GM21528 (cell line): ENCODE results near the gene TARBP1.
A peak's percentile ranks its signal among the peaks of the same experiment; 100 is the strongest.
"Not testable (repeated sequence)": the region's sequence is repeated elsewhere in the genome, so short reads cannot be mapped to it uniquely, and the experiment has no call there.

Experiments used
- ATAC-seq: cut with Tn5 transposase; IDR thresholded peaks from one replicate; pipeline ENCODE4 v1.9.1; 2021; ENCODE audit warnings: mild to moderate bottlenecking, moderate library complexity; ENCODE audit not compliant: unreplicated experiment, low FRiP score

TARBP1 gene

GRCh38 chr1:234478481-234479309, at the start of gene TARBP1:
TARBP1 (minus strand) TSS chr1:234479179; CDS start chr1:234479103, 76 bp downstream.
- peak; percentile 69 for ATAC-seq

DNA sequence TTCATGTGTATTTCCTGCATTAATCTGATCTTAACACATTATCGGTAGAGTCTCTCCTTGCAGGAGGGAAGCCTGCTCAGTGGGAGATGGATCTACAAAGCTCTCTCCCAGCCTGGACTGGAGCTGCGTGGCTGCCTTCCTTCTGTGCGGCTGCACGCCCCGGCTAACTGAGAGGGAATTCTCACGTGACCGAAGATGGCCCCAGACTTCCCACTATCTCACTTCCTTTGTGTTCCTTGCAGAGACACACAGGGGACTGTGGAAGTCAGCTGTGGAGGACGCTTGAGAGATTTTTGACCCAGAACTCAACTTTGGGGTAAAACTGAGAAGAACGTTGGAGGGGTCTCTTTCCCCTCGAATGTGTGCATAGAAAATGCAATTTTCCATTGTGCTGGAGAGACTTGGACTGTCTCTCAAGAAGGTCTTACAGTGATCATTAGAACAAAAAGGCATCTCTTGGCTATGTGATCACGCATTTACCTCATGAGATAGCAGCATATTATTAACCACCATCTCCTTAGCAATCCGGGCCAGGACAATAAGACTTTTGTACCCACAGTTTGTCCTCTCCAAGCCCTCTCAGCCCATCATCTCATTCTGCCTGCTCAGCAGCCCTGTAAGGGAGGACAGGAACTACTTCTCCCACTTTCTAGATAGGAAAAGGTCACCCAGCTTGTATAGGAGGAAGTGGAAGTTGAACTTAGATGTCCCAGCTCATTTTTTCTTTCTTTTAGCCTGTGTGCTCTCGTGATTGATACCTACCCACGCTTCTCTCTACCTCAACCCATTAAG, 49.3 kb upstream of the TARBP1 start:
- ATAC-seq = no peak

- ATAC-seq = no peak
These were observed 48.4 kb upstream of the TARBP1 start for GRCh38 chr1:234527346-234527745.

- no peak for ATAC-seq
These were observed 47.9 kb upstream of the TARBP1 start for GRCh38 chr1:234526922-234527321.

DNA sequence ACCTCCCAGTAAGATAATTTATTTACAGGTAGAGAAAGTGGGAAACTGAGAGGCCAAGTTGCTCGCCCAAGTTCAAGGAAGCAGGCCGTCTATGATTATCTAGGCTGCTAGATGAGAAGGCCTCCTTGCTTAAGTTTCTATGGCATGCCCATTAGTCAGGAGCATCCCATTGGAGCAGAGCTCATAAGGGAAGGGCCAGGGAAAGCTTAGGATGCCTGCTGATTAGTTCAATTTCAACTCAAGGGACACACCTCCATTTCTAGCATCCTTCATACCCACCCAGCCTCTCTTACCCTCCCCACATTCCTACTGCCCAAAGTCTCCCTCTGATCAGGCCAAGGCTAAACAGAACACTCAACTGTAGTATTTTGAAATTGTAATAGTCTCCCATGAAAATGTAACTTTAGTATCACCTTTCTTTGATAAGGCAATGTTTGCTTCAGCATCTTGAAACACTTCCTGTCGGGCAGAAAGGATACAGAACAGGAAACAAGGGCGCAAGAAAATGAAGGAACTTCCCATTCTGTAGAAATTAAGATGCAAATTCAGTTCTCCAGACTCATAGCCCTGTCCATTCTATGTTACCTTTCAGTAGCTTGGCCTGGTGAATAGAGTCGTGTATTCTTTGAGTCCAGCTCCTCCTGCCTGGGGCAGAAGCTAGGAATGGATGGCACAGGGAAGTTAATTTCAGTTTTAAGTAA, 46.3 kb upstream of the TARBP1 start:
- no peak for ATAC-seq

- ATAC-seq = no peak
These were observed 42.9 kb upstream of the TARBP1 start for GRCh38 chr1:234521836-234522235.

DNA sequence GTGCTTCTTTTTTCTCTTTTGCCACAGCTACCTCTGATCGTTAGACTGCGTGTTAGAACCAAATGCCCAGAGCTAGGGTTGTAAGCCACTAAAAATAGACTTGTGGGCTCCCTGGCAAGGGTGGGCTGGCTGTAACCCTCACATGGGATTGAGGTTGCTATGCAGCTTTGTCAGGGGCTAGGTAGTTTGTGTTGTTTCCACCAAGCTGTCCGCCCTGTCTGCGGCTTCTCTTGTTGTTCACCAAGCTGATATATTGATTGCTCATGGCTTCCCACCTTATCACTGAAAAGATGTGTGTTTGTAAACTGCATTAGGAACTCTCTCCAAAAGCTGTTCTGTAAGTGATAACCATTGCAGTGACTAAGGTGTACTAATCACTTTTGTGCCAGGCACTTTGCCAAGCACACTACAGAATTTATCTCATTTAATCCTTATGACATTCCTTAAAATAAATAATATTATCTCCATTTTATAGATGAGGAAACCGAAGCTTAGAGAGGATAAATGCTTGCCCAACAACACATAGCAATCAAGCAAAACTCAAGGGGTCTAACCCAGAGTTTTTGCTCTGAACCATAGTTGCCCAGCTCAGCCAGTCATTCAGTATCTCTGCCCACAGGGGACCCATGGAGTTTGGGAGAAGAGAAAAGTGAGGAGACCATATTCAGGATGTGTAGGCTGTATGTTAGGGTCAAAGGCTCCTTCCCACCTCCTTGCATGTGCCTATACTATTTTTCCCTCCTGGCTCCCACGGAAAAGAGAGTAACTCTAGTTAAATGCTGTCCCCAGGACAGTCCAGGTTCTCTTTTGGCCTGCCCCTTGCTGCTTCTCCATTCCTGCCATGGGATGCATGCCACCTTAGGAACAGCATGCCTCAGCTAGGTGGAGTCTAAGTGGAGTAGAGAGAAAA, 42.2 kb upstream of the TARBP1 start:
- no peak for ATAC-seq

DNA sequence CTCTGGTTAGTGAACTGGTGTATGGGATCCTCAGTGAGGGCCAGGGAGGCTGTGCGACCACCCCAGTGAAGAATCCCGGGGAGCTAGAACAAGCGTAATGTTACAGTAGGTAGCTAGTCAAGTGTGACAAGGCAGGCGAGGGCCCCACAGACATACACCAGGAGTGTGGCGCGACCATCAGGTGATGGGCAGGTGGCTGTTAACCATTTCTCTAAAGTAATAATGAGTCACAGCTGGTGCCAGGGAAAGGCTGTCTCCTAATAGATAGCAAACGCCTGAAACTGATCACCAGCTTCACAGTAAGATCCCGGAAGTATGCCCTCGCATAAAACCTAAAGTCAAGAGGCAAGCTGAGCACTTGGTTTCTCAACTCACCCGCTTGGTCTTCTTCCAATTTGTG, 40.5 kb upstream of the TARBP1 start:
- no peak for ATAC-seq

DNA sequence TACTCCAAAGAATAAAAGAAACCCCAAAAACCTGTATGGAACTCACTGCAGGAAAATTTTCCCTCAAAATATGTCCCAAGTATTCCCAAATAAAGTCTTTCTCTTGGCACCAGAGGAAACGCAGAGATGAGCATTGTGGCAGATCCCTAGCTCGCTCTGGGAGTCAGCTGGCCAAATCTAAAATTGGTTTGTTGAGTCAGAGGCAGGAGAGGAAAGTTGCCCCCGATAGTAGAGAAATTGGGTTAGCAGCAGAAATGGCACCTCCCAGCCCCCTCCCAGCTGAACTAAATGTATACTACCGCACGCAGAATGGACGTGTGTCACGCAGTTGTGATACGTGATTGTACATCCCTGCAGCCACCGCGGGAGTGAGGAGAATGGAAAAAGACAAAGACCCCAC, 39.9 kb upstream of the TARBP1 start:
- ATAC-seq = no peak

DNA sequence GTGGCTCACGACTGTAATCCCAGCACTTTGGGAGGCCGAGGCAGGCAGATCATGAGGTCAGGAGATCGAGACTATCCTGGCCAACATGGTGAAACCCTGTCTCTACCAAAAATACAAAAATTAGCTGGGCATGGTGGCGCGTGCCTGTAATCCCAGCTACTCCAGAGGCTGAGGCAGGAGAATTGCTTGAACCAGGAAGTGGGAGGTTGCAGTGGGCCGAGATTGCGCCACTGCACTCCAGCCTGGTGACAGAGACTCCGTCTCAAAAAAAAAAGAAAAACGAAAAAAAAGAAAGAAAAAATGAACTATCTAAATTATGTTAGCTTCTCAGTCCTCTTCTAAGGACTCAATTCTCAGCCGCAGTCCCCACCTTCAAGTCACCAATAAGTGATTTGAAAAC, 39.1 kb upstream of the TARBP1 start:
- ATAC-seq = not testable (repeated sequence)

DNA sequence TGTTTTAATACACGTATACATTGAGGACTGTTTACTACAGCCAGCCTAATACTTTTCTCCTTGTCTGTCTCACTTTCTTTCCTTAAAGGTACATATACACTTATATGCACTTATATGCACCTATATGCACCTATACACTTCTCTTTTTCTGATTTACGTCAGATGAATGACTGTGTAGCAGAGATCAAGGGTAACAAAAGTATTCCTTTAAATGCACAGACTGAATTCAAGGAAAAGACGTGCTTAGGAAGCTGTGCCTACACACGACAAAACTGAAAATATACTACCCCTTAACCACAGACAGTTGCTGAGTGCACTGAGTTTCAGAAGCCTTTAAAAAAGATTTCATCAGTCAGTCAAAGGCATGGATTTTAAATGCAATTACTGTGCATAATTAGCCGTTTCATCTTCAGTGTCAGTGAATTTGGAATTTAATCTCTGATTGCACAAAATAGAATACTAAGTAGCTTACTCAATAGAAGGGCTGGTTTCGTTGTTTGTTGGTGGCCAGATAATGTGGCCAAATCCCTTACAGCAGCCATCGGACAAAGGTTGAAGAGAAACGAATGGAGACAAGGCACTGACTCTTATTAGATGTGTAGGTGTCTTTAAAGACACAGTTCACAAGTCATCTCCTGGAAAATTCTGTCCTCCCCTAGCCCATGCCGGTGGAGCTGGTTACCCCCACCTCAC, 38.3 kb upstream of the TARBP1 start:
- no peak for ATAC-seq

GRCh38 chr1:234515821-234516241, 36.9 kb upstream of the TARBP1 start:
- ATAC-seq = no peak

- no peak for ATAC-seq
These were observed 36.4 kb upstream of the TARBP1 start for GRCh38 chr1:234515411-234515810.

DNA sequence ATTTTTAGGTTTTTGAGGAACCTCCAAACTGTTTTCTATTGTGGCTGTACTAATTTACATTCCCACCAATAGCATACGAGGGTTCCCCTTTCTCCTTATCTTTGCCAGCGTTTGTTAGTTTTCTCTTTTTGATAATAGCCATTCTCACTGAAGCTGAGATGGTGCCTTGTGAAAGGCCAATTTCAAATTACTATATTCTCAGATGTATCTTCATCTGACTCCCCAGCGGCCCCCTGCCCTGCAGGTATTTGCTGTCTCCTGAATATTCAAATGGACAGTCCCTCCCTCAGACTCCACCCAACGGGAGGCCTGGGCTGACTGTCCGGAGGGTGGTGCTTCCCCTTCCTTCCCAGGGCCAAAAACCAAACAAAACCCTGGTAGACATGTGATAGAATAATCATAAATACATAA, 33.5 kb upstream of the TARBP1 start:
- ATAC-seq = no peak

GRCh38 chr1:234509457-234510328, 30.7 kb upstream of the TARBP1 start:
- ATAC-seq = no peak

DNA sequence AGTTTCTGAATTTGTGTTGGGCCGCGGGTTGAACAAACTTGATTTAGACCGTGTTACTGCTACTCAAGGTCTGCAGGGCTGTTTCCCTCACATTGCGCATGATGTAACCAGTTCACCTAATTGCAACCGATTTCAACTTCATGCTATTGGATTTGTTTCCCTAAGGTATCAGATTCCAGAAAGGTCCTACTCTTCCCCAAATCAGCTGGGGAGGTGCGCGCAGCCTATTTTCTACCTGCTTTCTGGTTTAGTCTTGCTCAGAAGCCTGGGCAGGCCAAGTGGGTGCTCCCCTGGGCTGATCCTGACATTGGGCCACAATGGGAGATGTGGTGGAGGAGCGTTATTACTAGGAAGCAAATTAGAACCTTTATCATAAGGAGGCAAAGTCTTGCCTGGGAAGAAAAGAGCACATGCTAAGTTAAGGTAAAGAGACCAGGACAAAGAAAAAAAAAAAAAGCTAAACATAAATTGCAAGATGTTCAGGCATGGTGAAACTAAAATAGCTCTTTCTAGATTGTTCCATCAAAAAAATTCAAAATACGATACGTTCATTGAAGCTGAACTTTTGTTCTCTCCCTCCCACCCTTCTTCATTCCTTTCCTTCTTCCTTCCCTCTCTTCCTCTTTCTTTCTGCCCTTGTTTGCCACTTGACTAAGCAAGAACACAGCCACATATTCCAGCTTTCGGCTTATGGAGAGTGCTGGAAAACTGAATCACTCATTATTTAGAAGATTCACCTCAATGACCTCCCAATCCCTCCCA, 28.8 kb upstream of the TARBP1 start:
- ATAC-seq = no peak

GRCh38 chr1:234507089-234507488, 28.1 kb upstream of the TARBP1 start:
- ATAC-seq = no peak

DNA sequence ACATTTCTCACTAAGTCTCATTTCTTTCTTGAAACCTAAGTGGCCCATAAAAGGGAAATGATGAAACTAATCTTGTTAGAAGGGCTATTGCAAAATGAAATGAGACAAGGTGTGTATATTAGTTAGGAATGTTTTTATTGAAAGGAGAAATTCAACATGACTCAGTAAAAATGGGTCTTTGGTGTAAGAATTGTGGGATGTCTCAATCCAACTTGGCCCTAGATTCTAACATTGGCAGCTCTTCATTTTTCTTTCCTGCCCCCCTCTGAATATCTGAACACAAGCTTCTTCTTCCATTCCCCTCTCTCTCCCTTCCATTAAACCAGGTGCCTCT, 26.8 kb upstream of the TARBP1 start:
- no peak for ATAC-seq
